ENCODE data around the gene LIMS4.
"Not testable (repeated sequence)": the region's sequence is repeated elsewhere in the genome, so short reads cannot be mapped to it uniquely, and the experiment has no call there.

LIMS4 gene

GRCh38 chr2:110443305-110444005 lies 29.2 kb downstream of the LIMS4 start:
- H3K9me3 ChIP-seq (ENCODE audit: control insufficient read depth, insufficient read depth, low read length); H3K27me3 ChIP-seq (ENCODE audit: control insufficient read depth, insufficient read depth, low read length); H3K4me1 ChIP-seq (ENCODE audit: control insufficient read depth, insufficient read depth, low read length); H3K9ac ChIP-seq (ENCODE audit: low read depth, low read length); H3K36me3 ChIP-seq (ENCODE audit: control insufficient read depth, insufficient read depth, low read length); H3K4me3 ChIP-seq (ENCODE audit: low read depth, low read length): not testable (repeated sequence)

GRCh38 chr2:110441905-110442304 lies 30.7 kb downstream of the LIMS4 start:
- H3K4me1 ChIP-seq (ENCODE audit: control insufficient read depth, insufficient read depth, low read length); H3K4me3 ChIP-seq (ENCODE audit: low read depth, low read length); H3K9me3 ChIP-seq (ENCODE audit: control insufficient read depth, insufficient read depth, low read length); H3K9ac ChIP-seq (ENCODE audit: low read depth, low read length); H3K36me3 ChIP-seq (ENCODE audit: control insufficient read depth, insufficient read depth, low read length); H3K27me3 ChIP-seq (ENCODE audit: control insufficient read depth, insufficient read depth, low read length): not testable (repeated sequence)

GRCh38 chr2:110434565-110434964 lies 38.1 kb downstream of the LIMS4 start:
- H3K9me3 ChIP-seq (ENCODE audit: control insufficient read depth, insufficient read depth, low read length); H3K36me3 ChIP-seq (ENCODE audit: control insufficient read depth, insufficient read depth, low read length); H3K27me3 ChIP-seq (ENCODE audit: control insufficient read depth, insufficient read depth, low read length); H3K9ac ChIP-seq (ENCODE audit: low read depth, low read length); H3K4me1 ChIP-seq (ENCODE audit: control insufficient read depth, insufficient read depth, low read length); H3K4me3 ChIP-seq (ENCODE audit: low read depth, low read length): not testable (repeated sequence)

GRCh38 chr2:110425725-110426124 lies 46.9 kb downstream of the LIMS4 start:
- H3K27me3 ChIP-seq (ENCODE audit: control insufficient read depth, insufficient read depth, low read length); H3K9ac ChIP-seq (ENCODE audit: low read depth, low read length); H3K36me3 ChIP-seq (ENCODE audit: control insufficient read depth, insufficient read depth, low read length); H3K4me3 ChIP-seq (ENCODE audit: low read depth, low read length); H3K9me3 ChIP-seq (ENCODE audit: control insufficient read depth, insufficient read depth, low read length); H3K4me1 ChIP-seq (ENCODE audit: control insufficient read depth, insufficient read depth, low read length): not testable (repeated sequence)

GRCh38 chr2:110424421-110424820 lies 48.2 kb downstream of the LIMS4 start:
- H3K9ac ChIP-seq (ENCODE audit: low read depth, low read length); H3K4me1 ChIP-seq (ENCODE audit: control insufficient read depth, insufficient read depth, low read length); H3K27me3 ChIP-seq (ENCODE audit: control insufficient read depth, insufficient read depth, low read length); H3K9me3 ChIP-seq (ENCODE audit: control insufficient read depth, insufficient read depth, low read length); H3K4me3 ChIP-seq (ENCODE audit: low read depth, low read length); H3K36me3 ChIP-seq (ENCODE audit: control insufficient read depth, insufficient read depth, low read length): not testable (repeated sequence)

GRCh38 chr2:110423574-110423962 lies 49.0 kb downstream of the LIMS4 start:
- H3K9ac ChIP-seq (ENCODE audit: low read depth, low read length); H3K9me3 ChIP-seq (ENCODE audit: control insufficient read depth, insufficient read depth, low read length); H3K36me3 ChIP-seq (ENCODE audit: control insufficient read depth, insufficient read depth, low read length); H3K4me3 ChIP-seq (ENCODE audit: low read depth, low read length); H3K4me1 ChIP-seq (ENCODE audit: control insufficient read depth, insufficient read depth, low read length); H3K27me3 ChIP-seq (ENCODE audit: control insufficient read depth, insufficient read depth, low read length): not testable (repeated sequence)

- not testable (repeated sequence) for H3K9ac ChIP-seq (ENCODE audit: low read depth, low read length); H3K9me3 ChIP-seq (ENCODE audit: control insufficient read depth, insufficient read depth, low read length); H3K4me1 ChIP-seq (ENCODE audit: control insufficient read depth, insufficient read depth, low read length); H3K27me3 ChIP-seq (ENCODE audit: control insufficient read depth, insufficient read depth, low read length); H3K4me3 ChIP-seq (ENCODE audit: low read depth, low read length); H3K36me3 ChIP-seq (ENCODE audit: control insufficient read depth, insufficient read depth, low read length)
These were observed 49.6 kb downstream of the LIMS4 start for GRCh38 chr2:110422852-110423573.

DNA sequence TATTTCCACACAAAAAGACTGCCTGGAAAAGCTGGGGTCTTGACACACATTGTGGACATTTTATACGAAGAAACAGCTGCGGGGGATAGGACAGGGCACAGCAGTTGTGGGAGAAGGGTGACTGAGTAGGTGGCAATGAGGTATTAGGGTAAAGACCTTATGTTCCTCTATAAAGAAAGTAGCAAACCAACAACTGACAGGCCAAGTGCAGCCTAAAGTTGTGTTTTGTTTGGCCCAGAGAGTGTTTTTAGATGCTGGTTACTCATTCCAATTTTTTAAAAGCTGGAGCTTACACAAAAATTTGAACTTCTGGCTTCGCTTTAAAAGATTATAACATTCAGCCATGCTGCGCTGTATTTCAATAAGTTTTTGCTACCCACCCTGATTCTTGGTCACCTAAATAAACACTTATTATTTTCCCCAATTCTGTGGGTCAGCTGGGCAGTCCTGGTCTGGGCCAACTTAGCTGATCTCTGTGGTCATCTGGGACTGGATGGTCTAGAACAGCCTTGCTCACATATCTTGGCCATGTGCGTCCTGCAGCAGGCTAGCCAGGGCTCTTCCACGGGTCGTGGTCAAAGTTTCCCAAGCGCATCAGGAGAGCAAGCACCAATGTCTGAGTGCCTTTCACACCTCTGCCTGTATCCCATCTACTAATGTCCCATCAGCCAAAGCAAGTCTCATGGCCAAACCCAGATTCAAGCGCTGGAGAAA lies 51.8 kb downstream of the LIMS4 start:
- not testable (repeated sequence) for H3K9me3 ChIP-seq (ENCODE audit: control insufficient read depth, insufficient read depth, low read length); H3K4me3 ChIP-seq (ENCODE audit: low read depth, low read length); H3K9ac ChIP-seq (ENCODE audit: low read depth, low read length); H3K36me3 ChIP-seq (ENCODE audit: control insufficient read depth, insufficient read depth, low read length); H3K4me1 ChIP-seq (ENCODE audit: control insufficient read depth, insufficient read depth, low read length); H3K27me3 ChIP-seq (ENCODE audit: control insufficient read depth, insufficient read depth, low read length)

DNA sequence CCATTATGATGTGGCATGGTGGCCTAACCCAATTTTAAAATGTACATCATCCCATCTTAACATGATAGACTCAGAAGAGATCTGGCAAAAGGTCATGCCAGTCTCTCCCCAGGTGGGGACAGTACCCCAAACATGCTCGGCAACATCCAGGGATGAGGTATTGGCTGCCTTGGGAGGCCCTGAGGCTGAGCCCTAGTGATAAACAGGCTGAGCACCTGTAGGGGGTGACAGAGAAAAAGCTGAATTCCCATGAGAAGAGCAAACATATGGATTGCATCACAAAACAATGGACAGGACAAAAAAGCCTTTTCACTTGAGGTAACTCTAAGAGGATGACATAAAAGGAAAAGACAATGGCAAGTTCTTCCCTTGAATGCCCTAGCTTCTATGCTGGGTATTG lies 65.5 kb downstream of the LIMS4 start:
- H3K27me3 ChIP-seq (ENCODE audit: control insufficient read depth, insufficient read depth, low read length) = not testable (repeated sequence)

DNA sequence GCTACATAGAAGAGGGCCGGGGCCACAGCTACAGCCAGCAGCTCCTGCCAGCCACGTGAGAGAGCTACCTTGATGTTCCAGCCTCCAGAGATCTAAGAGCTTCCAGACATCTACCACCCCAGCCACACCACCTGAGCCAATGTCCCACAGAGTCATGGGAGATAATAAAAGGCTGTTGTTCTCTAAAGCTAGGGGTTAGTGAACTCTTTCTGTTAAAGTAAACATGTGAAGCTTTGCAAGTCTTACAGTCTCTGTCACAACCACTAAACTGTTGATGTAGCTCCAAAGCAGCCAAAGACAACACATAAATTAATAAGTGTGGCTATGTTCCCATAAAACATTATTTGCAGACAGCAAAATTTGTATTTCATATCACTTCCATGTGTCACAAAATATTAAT lies 67.6 kb downstream of the LIMS4 start:
- H3K9ac ChIP-seq (ENCODE audit: low read depth, low read length) = not testable (repeated sequence)

More for the DNA sequence above, 65.5 kb downstream of the LIMS4 start:
- H3K4me3 ChIP-seq (ENCODE audit: low read depth, low read length); H3K9ac ChIP-seq (ENCODE audit: low read depth, low read length); H3K36me3 ChIP-seq (ENCODE audit: control insufficient read depth, insufficient read depth, low read length); H3K9me3 ChIP-seq (ENCODE audit: control insufficient read depth, insufficient read depth, low read length); H3K4me1 ChIP-seq (ENCODE audit: control insufficient read depth, insufficient read depth, low read length): not testable (repeated sequence)

DNA sequence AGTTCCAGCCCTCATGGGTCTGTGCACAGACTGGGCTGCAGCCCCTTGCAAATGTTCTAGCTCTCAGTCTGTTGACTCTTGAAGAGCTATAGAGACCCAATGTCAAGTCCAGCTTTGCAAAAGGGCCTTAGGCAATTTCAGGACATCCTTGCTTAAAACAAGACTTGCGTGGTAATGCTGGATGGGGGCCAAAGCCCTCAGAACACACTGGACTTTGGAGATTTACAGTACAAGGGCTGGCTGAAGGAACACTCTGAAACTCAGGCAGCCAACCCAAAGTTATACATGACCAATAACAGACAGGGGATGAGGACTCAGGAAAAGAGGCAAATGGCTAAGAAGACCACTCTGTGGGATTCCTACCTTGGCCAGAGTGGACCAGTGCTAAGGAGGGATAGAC lies 68.4 kb downstream of the LIMS4 start:
- not testable (repeated sequence) for H3K4me1 ChIP-seq (ENCODE audit: control insufficient read depth, insufficient read depth, low read length); H3K4me3 ChIP-seq (ENCODE audit: low read depth, low read length); H3K27me3 ChIP-seq (ENCODE audit: control insufficient read depth, insufficient read depth, low read length); H3K9ac ChIP-seq (ENCODE audit: low read depth, low read length); H3K9me3 ChIP-seq (ENCODE audit: control insufficient read depth, insufficient read depth, low read length); H3K36me3 ChIP-seq (ENCODE audit: control insufficient read depth, insufficient read depth, low read length)

More for the DNA sequence above, 67.6 kb downstream of the LIMS4 start:
- H3K9me3 ChIP-seq (ENCODE audit: control insufficient read depth, insufficient read depth, low read length); H3K4me3 ChIP-seq (ENCODE audit: low read depth, low read length); H3K27me3 ChIP-seq (ENCODE audit: control insufficient read depth, insufficient read depth, low read length); H3K4me1 ChIP-seq (ENCODE audit: control insufficient read depth, insufficient read depth, low read length); H3K36me3 ChIP-seq (ENCODE audit: control insufficient read depth, insufficient read depth, low read length): not testable (repeated sequence)

GRCh38 chr2:110401001-110401618 lies 71.5 kb downstream of the LIMS4 start:
- H3K4me1 ChIP-seq (ENCODE audit: control insufficient read depth, insufficient read depth, low read length); H3K36me3 ChIP-seq (ENCODE audit: control insufficient read depth, insufficient read depth, low read length); H3K9ac ChIP-seq (ENCODE audit: low read depth, low read length); H3K27me3 ChIP-seq (ENCODE audit: control insufficient read depth, insufficient read depth, low read length); H3K9me3 ChIP-seq (ENCODE audit: control insufficient read depth, insufficient read depth, low read length); H3K4me3 ChIP-seq (ENCODE audit: low read depth, low read length): not testable (repeated sequence)

Data from iPS-15b (cell line).